B cell (primary cell): ENCODE measurements around the gene DIS3L.
A peak's percentile ranks its signal among the peaks of the same experiment; 100 is the strongest.

ENCODE experiments used
- EZH2 ChIP-seq: IDR thresholded peaks from 2 replicates; pipeline ENCODE4 v1.6.1; 2012; ENCODE audit warnings: borderline replicate concordance, low read depth, mild to moderate bottlenecking, moderate library complexity, low read length; ENCODE audit not compliant: insufficient read depth, poor library complexity, severe bottlenecking
- TF ChIP-seq, protein P1 (sequence below): fragments of 200-600 bp; IDR thresholded peaks from one replicate; pipeline ENCODE4 v1.8.0; 2022; ENCODE audit warnings: antibody characterized with exemption, mild to moderate bottlenecking

DNA sequence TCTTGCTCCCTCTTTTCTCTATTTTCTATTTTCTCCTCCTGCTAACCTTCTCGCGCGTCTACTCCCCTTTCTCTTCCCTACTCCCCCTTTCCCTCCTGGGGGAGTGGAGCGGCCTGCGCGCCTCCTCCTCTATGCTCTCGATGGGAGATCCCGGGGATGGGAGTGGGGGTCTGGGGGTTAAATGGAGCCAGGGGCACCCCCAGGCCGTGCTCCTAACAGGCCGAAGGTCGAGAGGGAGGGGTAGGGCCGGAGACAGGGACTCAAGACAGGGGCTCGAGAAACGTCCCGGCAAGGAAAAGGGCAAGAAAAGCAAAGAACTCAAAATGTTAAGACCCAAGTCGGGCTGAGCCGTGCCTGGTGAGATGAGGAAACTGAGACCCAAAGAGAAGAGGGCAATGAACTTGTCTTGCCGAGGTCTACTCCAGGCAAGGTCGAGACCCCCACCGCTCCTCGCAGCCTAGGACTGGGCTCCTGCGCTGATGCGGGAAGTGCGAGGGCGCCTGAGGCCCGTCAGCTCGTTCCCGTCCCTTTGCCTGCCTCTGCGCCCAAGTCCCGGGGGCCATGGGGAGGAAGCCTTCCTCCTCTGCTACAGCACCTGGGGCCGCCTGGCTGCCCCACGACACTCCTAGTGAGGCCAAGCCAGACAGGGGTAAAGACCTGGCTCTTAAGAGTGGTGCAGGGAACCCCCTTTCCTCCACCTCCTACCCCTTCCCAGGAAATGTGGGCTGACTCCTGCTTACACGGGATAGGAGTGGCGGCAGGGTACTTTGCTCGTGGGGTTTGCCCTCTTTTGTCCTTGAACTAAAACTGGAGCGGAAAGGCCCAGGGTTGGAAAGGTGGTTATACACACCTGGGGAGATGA lies 39.0 kb upstream of the DIS3L start:
- TF ChIP-seq EZH2, result peak; percentile 26
- TF ChIP-seq, protein P1, sequence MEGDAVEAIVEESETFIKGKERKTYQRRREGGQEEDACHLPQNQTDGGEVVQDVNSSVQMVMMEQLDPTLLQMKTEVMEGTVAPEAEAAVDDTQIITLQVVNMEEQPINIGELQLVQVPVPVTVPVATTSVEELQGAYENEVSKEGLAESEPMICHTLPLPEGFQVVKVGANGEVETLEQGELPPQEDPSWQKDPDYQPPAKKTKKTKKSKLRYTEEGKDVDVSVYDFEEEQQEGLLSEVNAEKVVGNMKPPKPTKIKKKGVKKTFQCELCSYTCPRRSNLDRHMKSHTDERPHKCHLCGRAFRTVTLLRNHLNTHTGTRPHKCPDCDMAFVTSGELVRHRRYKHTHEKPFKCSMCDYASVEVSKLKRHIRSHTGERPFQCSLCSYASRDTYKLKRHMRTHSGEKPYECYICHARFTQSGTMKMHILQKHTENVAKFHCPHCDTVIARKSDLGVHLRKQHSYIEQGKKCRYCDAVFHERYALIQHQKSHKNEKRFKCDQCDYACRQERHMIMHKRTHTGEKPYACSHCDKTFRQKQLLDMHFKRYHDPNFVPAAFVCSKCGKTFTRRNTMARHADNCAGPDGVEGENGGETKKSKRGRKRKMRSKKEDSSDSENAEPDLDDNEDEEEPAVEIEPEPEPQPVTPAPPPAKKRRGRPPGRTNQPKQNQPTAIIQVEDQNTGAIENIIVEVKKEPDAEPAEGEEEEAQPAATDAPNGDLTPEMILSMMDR, result no peak
